NCI-H748 (cell line): Measurements from ENCODE around the gene ZSCAN30.
"Not testable (repeated sequence)": the region's sequence is repeated elsewhere in the genome, so short reads cannot be mapped to it uniquely, and the experiment has no call there.

Experiments used
- DNase-seq: peaks from one replicate; lab custom pipeline; 2025; ENCODE audit not compliant: unreplicated experiment; lab: John Stamatoyannopoulos, UW

The ZSCAN30 gene

DNA sequence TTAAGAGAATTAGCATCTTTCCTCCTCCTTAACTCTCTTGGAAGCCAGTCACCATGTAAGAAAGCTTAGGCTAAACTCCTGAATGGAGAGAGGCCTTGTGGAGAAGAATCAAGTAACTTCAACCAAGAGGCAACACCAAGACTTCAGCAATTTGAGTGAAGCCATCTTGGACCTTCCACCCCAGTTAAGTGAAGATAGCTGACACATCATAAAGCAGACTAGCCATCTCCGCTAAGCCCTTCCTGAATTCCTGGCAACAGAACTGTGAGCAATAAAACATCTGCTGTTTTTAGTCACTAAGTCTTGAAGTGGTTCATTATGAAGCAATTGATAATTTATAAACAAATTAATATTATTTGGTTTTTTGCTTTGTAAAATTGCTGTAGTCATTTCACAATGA is 50.7 kb downstream of the ZSCAN30 start:
- no peak for DNase-seq

GRCh38 chr18:35236571-35237363 is 53.3 kb downstream of the ZSCAN30 start:
- peak; percentile 47 for DNase-seq

GRCh38 chr18:35231052-35231451 is 59.0 kb downstream of the ZSCAN30 start:
- peak; percentile 86 for DNase-seq

GRCh38 chr18:35227254-35227653 is 62.8 kb downstream of the ZSCAN30 start:
- DNase-seq: no peak

GRCh38 chr18:35223797-35224196 is 66.2 kb downstream of the ZSCAN30 start:
- DNase-seq: no peak

GRCh38 chr18:35220424-35220823 is 69.6 kb downstream of the ZSCAN30 start:
- no peak for DNase-seq

DNA sequence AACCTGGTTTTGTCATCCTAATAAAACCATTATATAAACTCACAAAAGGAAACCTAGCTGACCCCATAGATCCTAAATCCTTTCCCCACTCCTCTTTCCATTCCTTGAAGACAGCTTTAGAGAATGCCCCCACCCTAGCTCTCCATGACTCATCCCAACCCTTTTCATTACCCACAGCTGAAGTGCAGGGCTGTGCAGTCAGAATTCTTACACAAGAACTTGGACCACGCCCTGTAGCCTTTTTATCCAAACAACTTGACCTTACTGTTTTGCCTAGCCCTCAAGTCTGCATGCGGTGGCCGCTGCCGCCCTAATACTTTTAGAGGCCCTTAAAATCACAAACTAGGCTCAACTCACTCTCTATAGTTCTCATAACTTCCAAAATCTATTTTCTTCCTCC is 70.7 kb downstream of the ZSCAN30 start:
- not testable (repeated sequence) for DNase-seq

- DNase-seq: not testable (repeated sequence)
Observed at GRCh38 chr18:35216611-35217010, 73.4 kb downstream of the ZSCAN30 start.

GRCh38 chr18:35215026-35215425 is 75.0 kb downstream of the ZSCAN30 start:
- DNase-seq: peak; percentile 73

DNA sequence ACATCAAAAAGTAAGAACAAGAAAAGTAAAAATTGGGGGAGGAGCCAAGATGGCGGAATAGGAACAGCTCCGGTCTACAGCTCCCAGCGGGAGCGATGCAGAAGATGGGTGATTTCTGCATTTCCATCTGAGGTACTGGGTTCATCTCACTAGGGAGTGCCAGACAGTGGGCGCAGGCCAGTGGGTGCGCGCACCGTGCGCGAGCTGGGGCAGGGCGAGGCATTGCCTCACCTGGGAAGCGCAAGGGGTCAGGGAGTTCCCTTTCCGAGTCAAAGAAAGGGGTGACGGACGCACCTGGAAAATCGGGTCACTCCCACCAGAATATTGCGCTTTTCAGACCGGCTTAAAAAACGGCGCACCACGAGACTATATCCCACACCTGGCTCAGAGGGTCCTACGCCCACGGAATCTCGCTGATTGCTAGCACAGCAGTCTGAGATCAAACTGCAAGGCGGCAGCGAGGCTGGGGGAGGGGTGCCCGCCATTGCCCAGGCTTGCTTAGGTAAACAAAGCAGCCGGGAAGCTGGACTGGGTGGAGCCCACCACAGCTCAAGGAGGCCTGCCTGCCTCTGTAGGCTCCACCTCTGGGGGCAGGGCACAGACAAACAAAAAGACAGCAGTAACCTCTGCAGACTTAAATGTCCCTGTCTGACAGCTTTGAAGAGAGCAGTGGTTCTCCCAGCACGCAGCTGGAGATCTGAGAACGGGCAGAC is 84.1 kb downstream of the ZSCAN30 start:
- DNase-seq: not testable (repeated sequence)

- no peak for DNase-seq
Observed at GRCh38 chr18:35205199-35205712, 84.8 kb downstream of the ZSCAN30 start.

DNA sequence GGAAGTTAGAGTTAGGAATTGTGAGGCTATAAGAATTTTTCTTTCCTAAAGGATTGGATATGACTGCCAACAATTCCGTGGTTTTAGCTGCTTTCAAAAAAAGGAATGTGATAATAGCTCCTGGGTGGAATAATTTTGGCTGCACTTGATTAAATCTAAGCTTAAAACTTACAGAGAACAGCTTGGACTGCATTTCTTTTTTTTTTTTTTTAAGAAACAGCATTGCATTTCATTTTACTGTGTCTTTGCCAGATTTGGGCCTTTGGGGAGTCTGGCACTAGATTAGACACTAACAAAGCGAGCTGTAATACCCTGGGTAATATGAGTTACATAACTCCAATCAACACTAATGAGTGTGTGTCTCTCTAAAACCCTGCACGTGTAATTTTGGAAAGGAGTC is 87.0 kb downstream of the ZSCAN30 start:
- DNase-seq: no peak

GRCh38 chr18:35201256-35201931 is 88.6 kb downstream of the ZSCAN30 start:
- DNase-seq: peak; percentile 54
